Stimulated activated memory B cell treated with anti-CD40 and anti-IgM and Interleukin-4, amounts not matched to agents 10 μg/mL and 1 μg/mL and 100 μg/mL, for 72 hours (primary cell): ENCODE data around the gene FOS.
"Not testable (repeated sequence)": the region's sequence is repeated elsewhere in the genome, so short reads cannot be mapped to it uniquely, and the experiment has no call there.

Experiments
- ATAC-seq: fragments of 150-1000 bp; cut with Tn5 transposase; 2 replicates; pipeline ENCODE4 v1.10.0; 2021
- H3K27ac Mint-ChIP-seq: one replicate; pipeline ENCODE4 v1.8.0; 2022; ENCODE audit warnings: mild to moderate bottlenecking, mixed read lengths
- H3K27me3 Mint-ChIP-seq: one replicate; pipeline ENCODE4 v1.8.0; 2022; ENCODE audit warnings: mixed read lengths
- H3K36me3 Mint-ChIP-seq: one replicate; pipeline ENCODE4 v1.8.0; 2022; ENCODE audit warnings: mixed read lengths
- H3K4me1 Mint-ChIP-seq: one replicate; pipeline ENCODE4 v1.8.0; 2022; ENCODE audit warnings: mixed read lengths
- H3K4me3 Mint-ChIP-seq: one replicate; pipeline ENCODE4 v1.8.0; 2022; ENCODE audit warnings: mild to moderate bottlenecking, moderate library complexity, mixed read lengths
- H3K9me3 Mint-ChIP-seq: one replicate; pipeline ENCODE4 v1.8.0; 2022; ENCODE audit warnings: mixed read lengths

The FOS gene

GRCh38 chr14:75292886-75293285, 14.3 kb downstream of the FOS start:
- Mint-ChIP-seq H3K27ac (peak overlapping the region; percentile 93), H3K4me3 (no peak overlapping the region)

DNA sequence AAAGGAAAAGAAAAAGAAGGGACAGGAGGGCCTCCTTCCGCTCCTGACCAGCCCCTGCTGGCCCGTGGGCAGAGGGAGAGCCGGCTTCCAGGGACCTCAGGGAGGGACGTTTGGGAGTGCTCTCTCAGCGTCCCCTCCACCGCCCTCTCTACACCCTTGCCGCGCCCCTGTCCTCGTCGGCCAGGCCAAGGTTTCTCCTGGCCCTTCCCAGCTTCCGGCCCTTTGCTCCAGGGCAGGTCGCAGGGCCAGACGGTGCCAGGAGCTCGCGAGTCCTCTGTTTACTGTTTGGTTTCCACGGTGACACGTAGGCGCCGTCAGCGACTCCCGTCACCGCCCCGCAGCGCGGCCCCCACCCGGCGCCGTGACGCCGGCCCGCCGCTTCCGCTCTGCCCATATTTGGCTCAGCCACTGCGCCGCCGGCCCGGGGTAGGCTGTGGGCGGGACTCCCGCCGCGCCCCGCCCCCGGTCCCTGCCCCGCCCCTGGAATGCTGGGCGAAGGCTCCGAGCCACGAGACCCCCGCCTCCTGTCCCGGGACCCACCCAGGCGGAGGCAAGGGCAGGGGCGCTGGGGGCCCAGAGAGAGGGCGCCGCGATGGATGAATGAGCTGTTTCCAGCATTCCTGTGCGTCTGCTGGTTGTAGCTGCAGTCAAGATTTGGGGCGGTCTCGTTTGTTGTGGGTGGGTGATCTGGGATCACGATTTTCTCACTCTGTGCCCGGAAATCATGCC, 15.5 kb downstream of the FOS start:
- Mint-ChIP-seq H3K27ac (peak overlapping the region; percentile 93), H3K4me1 (peaks cover 10% of the 10 kb centered on the region)

More at GRCh38 chr14:75292886-75293285, 14.3 kb downstream of the FOS start:
- no peaks in the 10 kb centered on the region for H3K9me3 Mint-ChIP-seq
- ATAC-seq, result no peak
- H3K36me3 Mint-ChIP-seq, result no peaks in the 10 kb centered on the region
- H3K4me1 Mint-ChIP-seq, result peaks cover 10% of the 10 kb centered on the region
- H3K27me3 Mint-ChIP-seq, result peaks cover 19% of the 10 kb centered on the region

GRCh38 chr14:75294649-75295033, 16.0 kb downstream of the FOS start:
- H3K27me3 Mint-ChIP-seq, result peaks cover 9% of the 10 kb centered on the region
- peaks cover 10% of the 10 kb centered on the region for H3K4me1 Mint-ChIP-seq
- no peak for ATAC-seq
- no peaks in the 10 kb centered on the region for H3K36me3 Mint-ChIP-seq
- no peaks in the 10 kb centered on the region for H3K9me3 Mint-ChIP-seq
- H3K4me3 Mint-ChIP-seq, result peak overlapping the region; percentile 88
- no peak overlapping the region for H3K27ac Mint-ChIP-seq

More for the DNA sequence above, 15.5 kb downstream of the FOS start:
- no peaks in the 10 kb centered on the region for H3K9me3 Mint-ChIP-seq
- no peaks in the 10 kb centered on the region for H3K36me3 Mint-ChIP-seq
- peak; percentile 99 for ATAC-seq
- H3K4me3 Mint-ChIP-seq, result peak overlapping the region; percentile 88
- peaks cover 14% of the 10 kb centered on the region for H3K27me3 Mint-ChIP-seq

DNA sequence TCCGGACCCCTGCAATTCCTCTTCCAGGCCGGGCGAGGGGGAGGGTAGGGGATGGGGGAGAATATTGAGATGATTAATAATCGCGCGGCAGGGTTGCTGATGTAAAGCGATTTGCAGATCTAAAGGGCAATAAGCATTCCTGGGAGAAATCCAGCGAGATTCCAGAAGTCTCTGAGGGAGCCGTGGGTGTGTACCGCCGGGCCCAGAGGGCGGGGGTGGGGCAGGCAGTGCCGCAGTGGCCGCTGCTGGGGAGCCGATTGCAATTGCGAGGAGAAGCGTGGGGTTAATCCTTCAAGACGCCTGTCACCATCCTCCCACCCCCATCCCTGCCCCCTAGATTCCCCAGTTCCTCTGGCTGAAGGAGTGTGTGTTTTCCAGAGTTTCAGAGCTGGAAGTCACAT, 16.4 kb downstream of the FOS start:
- peak overlapping the region; percentile 88 for H3K4me3 Mint-ChIP-seq
- H3K27ac Mint-ChIP-seq, result no peak overlapping the region
- no peaks in the 10 kb centered on the region for H3K9me3 Mint-ChIP-seq
- H3K27me3 Mint-ChIP-seq, result peaks cover 5% of the 10 kb centered on the region
- no peaks in the 10 kb centered on the region for H3K36me3 Mint-ChIP-seq
- no peak for ATAC-seq
- peaks cover 10% of the 10 kb centered on the region for H3K4me1 Mint-ChIP-seq

- peaks cover 10% of the 10 kb centered on the region for H3K4me1 Mint-ChIP-seq
- ATAC-seq, result peak; percentile 39
- H3K4me3 Mint-ChIP-seq, result peak overlapping the region; percentile 92
- no peaks in the 10 kb centered on the region for H3K9me3 Mint-ChIP-seq
- no peaks in the 10 kb centered on the region for H3K27me3 Mint-ChIP-seq
- no peaks in the 10 kb centered on the region for H3K36me3 Mint-ChIP-seq
- peak overlapping the region; percentile 53 for H3K27ac Mint-ChIP-seq
These were observed 17.1 kb downstream of the FOS start for GRCh38 chr14:75295491-75296345.

DNA sequence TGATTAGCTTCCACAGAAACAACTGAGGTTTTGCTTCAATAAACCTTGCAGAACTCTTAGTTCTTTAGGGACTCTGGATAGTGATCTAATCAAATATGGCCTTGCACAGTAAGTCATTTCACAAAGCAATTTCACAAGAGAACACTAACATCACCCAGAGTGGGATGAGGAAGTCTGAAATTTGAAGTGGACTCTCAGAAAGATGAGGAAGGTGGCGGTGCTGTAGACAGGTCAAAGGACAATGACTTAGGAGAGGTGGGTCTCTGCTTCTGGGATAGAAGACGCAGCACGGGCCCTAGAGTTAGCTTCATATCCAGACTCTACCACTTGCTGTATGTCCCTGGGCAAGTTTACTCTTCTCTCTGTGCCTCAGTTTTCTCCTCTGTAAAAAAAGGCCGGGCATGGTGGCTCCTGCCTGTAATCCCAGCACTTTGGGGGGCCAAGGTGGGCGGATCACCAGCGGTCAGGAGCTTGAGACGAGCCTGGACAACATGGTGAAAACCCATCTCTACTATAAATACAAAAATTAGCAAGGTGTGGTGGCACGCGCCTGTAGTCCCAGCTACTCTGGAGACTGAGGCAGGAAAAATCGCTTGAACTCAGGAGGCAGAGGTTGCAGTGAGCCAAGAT, 18.9 kb downstream of the FOS start:
- Mint-ChIP-seq H3K4me1 (peaks cover 22% of the 10 kb centered on the region), H3K27me3 (no peaks in the 10 kb centered on the region), H3K27ac (no peak overlapping the region), H3K9me3 (no peaks in the 10 kb centered on the region), H3K36me3 (no peaks in the 10 kb centered on the region), H3K4me3 (no peak overlapping the region)
- ATAC-seq, result no peak

- H3K9me3 Mint-ChIP-seq, result no peaks in the 10 kb centered on the region
- H3K4me1 Mint-ChIP-seq, result peaks cover 24% of the 10 kb centered on the region
- H3K27ac Mint-ChIP-seq, result no peak overlapping the region
- no peak for ATAC-seq
- H3K4me3 Mint-ChIP-seq, result no peak overlapping the region
- H3K36me3 Mint-ChIP-seq, result no peaks in the 10 kb centered on the region
- no peaks in the 10 kb centered on the region for H3K27me3 Mint-ChIP-seq
These were observed 19.7 kb downstream of the FOS start for GRCh38 chr14:75298187-75298965.

GRCh38 chr14:75299059-75299458, 20.4 kb downstream of the FOS start:
- Mint-ChIP-seq H3K4me1 (peaks cover 26% of the 10 kb centered on the region), H3K4me3 (no peak overlapping the region), H3K27ac (no peak overlapping the region)

GRCh38 chr14:75299576-75299975, 20.9 kb downstream of the FOS start:
- Mint-ChIP-seq H3K36me3 (no peaks in the 10 kb centered on the region), H3K27me3 (no peaks in the 10 kb centered on the region), H3K4me3 (no peak overlapping the region), H3K4me1 (peaks cover 26% of the 10 kb centered on the region), H3K9me3 (no peaks in the 10 kb centered on the region), H3K27ac (no peak overlapping the region)
- no peak for ATAC-seq

More at GRCh38 chr14:75299059-75299458, 20.4 kb downstream of the FOS start:
- H3K27me3 Mint-ChIP-seq, result no peaks in the 10 kb centered on the region
- no peaks in the 10 kb centered on the region for H3K9me3 Mint-ChIP-seq
- no peaks in the 10 kb centered on the region for H3K36me3 Mint-ChIP-seq
- no peak for ATAC-seq

- peak; percentile 71 for ATAC-seq
- no peaks in the 10 kb centered on the region for H3K27me3 Mint-ChIP-seq
- H3K9me3 Mint-ChIP-seq, result no peaks in the 10 kb centered on the region
- H3K27ac Mint-ChIP-seq, result peak overlapping the region; percentile 33
- H3K36me3 Mint-ChIP-seq, result no peaks in the 10 kb centered on the region
- no peak overlapping the region for H3K4me3 Mint-ChIP-seq
- H3K4me1 Mint-ChIP-seq, result peaks cover 16% of the 10 kb centered on the region
These were observed 23.2 kb downstream of the FOS start for GRCh38 chr14:75301666-75302325.

GRCh38 chr14:75303381-75303789, 24.8 kb downstream of the FOS start:
- no peaks in the 10 kb centered on the region for H3K36me3 Mint-ChIP-seq
- H3K4me3 Mint-ChIP-seq, result no peak overlapping the region
- peak overlapping the region; percentile 35 for H3K27ac Mint-ChIP-seq
- no peaks in the 10 kb centered on the region for H3K27me3 Mint-ChIP-seq
- peaks cover 28% of the 10 kb centered on the region for H3K4me1 Mint-ChIP-seq
- no peaks in the 10 kb centered on the region for H3K9me3 Mint-ChIP-seq
- peak; percentile 65 for ATAC-seq

DNA sequence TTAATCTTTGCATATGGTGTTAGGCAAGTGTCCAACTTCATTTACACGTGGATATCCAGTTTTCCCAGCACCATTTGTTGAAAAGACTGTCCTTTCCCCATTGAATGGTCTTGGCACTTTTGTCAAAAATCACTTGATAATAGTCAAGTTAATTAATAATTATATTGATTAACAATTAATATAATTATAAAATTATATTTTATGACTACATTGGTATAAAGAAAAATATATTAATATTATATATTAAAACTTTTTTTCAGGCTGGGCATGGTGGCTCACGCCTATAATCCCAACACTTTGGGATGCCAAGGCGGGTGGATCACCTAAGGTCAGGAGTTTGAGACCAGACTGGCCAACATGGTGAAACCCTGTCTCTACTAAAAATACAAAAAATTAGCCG, 27.8 kb downstream of the FOS start:
- not testable (repeated sequence) for H3K9me3 Mint-ChIP-seq, H3K36me3 Mint-ChIP-seq, H3K27ac Mint-ChIP-seq, H3K27me3 Mint-ChIP-seq, H3K4me3 Mint-ChIP-seq, ATAC-seq
- peaks cover 24% of the 10 kb centered on the region for H3K4me1 Mint-ChIP-seq

DNA sequence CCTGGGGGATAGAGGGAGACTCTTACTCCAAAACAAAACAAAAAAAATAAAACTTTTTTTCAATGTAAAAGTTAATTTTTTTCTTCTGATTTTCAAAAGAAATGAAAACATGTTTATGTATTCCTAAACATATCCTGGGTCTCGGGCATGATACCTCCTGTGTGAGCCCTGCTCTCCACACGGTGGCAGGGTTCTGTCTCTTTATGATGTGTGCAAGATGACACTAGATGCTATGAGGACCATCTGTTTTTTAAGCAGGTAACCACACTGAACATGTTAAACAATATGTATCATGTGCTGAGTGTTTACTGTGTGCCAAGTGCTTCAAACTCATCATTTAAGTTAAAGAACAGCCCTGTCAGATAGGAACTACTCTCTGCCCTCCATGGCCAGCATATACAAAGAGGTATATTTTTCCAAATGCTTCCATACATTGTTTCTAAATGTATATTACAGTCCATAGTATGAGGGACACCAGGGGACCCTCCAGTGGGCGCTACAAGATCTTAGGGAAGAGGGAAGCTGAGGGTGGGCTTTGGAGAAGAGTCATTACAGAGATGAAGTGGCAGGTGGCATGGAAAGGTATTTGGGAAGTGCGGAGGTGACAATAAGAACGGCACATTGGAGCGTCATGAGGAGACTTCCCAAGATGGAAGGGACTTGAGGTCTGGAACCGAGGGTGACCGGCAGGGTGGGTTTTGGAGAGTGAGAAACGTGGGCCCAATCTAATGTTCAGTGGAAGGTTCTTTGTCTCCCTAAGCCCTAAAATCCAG, 28.5 kb downstream of the FOS start:
- H3K27me3 Mint-ChIP-seq, result no peaks in the 10 kb centered on the region
- peaks cover 17% of the 10 kb centered on the region for H3K4me1 Mint-ChIP-seq
- no peaks in the 10 kb centered on the region for H3K36me3 Mint-ChIP-seq
- no peaks in the 10 kb centered on the region for H3K9me3 Mint-ChIP-seq
- no peak overlapping the region for H3K4me3 Mint-ChIP-seq
- peak; percentile 77 for ATAC-seq
- no peak overlapping the region for H3K27ac Mint-ChIP-seq
